Gastrocnemius medialis (tissue), 4 donors: ENCODE results near the gene SUSD4.

Source experiments
- POLR2A ChIP-seq, 2 donors: fragments of 450-650 bp; IDR thresholded peaks; one replicate each; pipeline ENCODE4 v1.6.1; 2017; ENCODE audit warnings: antibody characterized with exemption in 2 of 2, mild to moderate bottlenecking in 2 of 2, moderate library complexity in 2 of 2
- TF ChIP-seq, protein P1 (sequence below), 5 experiments: fragments of 450-650 bp in 3 of 5; fragments of 200-600 bp in 2 of 5; sonication (generic) in 2 of 5; IDR thresholded peaks in 4 of 5; conservative IDR thresholded peaks in 1 of 5; 1 replicate in 4 of 5; 2 replicates in 1 of 5; pipeline ENCODE4 v1.5.1; 2016 to 2019; ENCODE audit warnings: antibody characterized with exemption in 5 of 5, mild to moderate bottlenecking in 3 of 5, moderate library complexity in 3 of 5

DNA sequence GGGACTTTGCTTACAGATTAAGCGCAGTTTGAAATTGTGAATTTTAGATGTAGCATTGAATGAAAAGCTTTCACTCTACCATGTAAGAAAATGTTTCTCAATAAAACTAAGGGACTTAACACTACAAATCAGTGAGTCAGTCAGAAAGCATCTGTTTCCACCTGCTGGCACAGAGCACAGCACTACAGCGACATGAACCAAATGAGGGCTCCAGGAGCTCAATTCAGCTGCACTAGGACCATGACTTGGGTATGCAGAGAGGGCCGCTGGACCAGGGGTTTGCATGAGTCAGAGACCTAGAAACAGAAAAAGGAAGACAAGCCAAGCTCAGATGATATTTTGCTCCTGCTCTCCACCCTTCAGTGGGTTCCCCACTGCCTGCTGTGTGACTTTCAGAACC lies 5.2 kb downstream of the SUSD4 start:
- TF ChIP-seq, protein P1, sequence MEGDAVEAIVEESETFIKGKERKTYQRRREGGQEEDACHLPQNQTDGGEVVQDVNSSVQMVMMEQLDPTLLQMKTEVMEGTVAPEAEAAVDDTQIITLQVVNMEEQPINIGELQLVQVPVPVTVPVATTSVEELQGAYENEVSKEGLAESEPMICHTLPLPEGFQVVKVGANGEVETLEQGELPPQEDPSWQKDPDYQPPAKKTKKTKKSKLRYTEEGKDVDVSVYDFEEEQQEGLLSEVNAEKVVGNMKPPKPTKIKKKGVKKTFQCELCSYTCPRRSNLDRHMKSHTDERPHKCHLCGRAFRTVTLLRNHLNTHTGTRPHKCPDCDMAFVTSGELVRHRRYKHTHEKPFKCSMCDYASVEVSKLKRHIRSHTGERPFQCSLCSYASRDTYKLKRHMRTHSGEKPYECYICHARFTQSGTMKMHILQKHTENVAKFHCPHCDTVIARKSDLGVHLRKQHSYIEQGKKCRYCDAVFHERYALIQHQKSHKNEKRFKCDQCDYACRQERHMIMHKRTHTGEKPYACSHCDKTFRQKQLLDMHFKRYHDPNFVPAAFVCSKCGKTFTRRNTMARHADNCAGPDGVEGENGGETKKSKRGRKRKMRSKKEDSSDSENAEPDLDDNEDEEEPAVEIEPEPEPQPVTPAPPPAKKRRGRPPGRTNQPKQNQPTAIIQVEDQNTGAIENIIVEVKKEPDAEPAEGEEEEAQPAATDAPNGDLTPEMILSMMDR (IDR thresholded peaks at IDR 0.05 in 4 of 5, conservative IDR thresholded peaks at IDR 0.05 in 1 of 5), result no peak
- TF ChIP-seq POLR2A (IDR thresholded peaks at IDR 0.05), result no peak
